PC-9 (cell line): Measurements from ENCODE around the gene PRKCB. TPM values are rescaled to one million over a fixed set of nuclear protein-coding genes. Genes with fewer than 3 reads are reported as not detected.

Experiments
- BruUV-seq: library from RNA; stranded (reverse); fragments of 400-500 nt; replicated peaks from 2 replicates; lab custom pipeline; 2021; lab: Mats Ljungman, UMichigan
- CTCF ChIA-PET: fragments of 300-600 bp; sonication (Branson Sonifier 250); formaldehyde crosslinking; loops from one replicate; lab custom pipeline; 2022; ENCODE audit warnings: antibody characterized with exemption; lab: Charles Lee
- POLR2A ChIA-PET: fragments of 300-600 bp; sonication (Branson Sonifier 250); formaldehyde crosslinking; loops from one replicate; lab custom pipeline; 2022; ENCODE audit warnings: antibody characterized with exemption; ENCODE audit not compliant: unreplicated experiment; lab: Charles Lee
- DNase-seq, 2 experiments: peaks; one replicate each; pipeline versions ENCODE4 v3.0.0 to v3.0.0-alpha.2; 2015 to 2022; ENCODE audit warnings: mixed read lengths in 1 of 2
- H2AFZ ChIP-seq: fragments of 200-600 bp; sonication (generic); 2 replicates; pipeline ENCODE4 v1.8.1; 2017; ENCODE audit warnings: antibody characterized with exemption
- H3F3A ChIP-seq: fragments of 200-600 bp; sonication (generic); 2 replicates; pipeline ENCODE4 v1.8.1; 2017; ENCODE audit warnings: antibody characterized with exemption, mild to moderate bottlenecking, low read depth; ENCODE audit not compliant: insufficient read depth
- H3K27ac ChIP-seq: fragments of 200-600 bp; sonication (generic); 2 replicates; pipeline ENCODE4 v1.6.1; 2016; ENCODE audit warnings: mixed run types
- H3K27me3 ChIP-seq: fragments of 200-600 bp; sonication (generic); 2 replicates; pipeline ENCODE4 v1.6.1; 2016; ENCODE audit warnings: low read depth, mixed run types; ENCODE audit not compliant: insufficient read depth
- H3K36me3 ChIP-seq: fragments of 200-600 bp; sonication (generic); 2 replicates; pipeline ENCODE4 v1.6.1; 2016; ENCODE audit warnings: low read depth, mixed run types
- H3K4me1 ChIP-seq: fragments of 200-600 bp; sonication (generic); replicated peaks from 2 replicates; pipeline ENCODE4 v1.6.1; 2016; ENCODE audit warnings: mixed run types; ENCODE audit not compliant: insufficient read depth
- H3K4me2 ChIP-seq: fragments of 200-600 bp; sonication (generic); 2 replicates; pipeline ENCODE4 v1.6.1; 2017; ENCODE audit warnings: mixed run types
- H3K4me3 ChIP-seq: fragments of 200-600 bp; sonication (generic); 2 replicates; pipeline ENCODE4 v1.6.1; 2016; ENCODE audit warnings: mixed run types
- H3K79me2 ChIP-seq: fragments of 200-600 bp; sonication (generic); 2 replicates; pipeline ENCODE4 v1.6.1; 2017; ENCODE audit warnings: low read depth, mixed run types
- H3K9me2 ChIP-seq: fragments of 200-600 bp; sonication (generic); 2 replicates; pipeline ENCODE4 v1.8.1; 2017; ENCODE audit warnings: mild to moderate bottlenecking; ENCODE audit not compliant: insufficient read depth
- H3K9me3 ChIP-seq: fragments of 200-600 bp; sonication (generic); 2 replicates; pipeline ENCODE4 v1.8.1; 2016; ENCODE audit warnings: low read depth; ENCODE audit not compliant: insufficient read depth
- H4K20me1 ChIP-seq: fragments of 200-600 bp; sonication (generic); 2 replicates; pipeline ENCODE4 v1.8.1; 2017; ENCODE audit not compliant: insufficient read depth
- EZH2 ChIP-seq: fragments of 200-600 bp; sonication (generic); IDR thresholded peaks from 2 replicates; pipeline ENCODE4 v1.8.0; 2017; ENCODE audit warnings: antibody characterized with exemption, low read depth
- intact Hi-C: fragments of 100-400 bp; cut with micrococcal nuclease; formaldehyde crosslinking; loops from one replicate; pipeline ENCODE4 v1.10.0; 2022; ENCODE audit not compliant: unreplicated experiment
- total RNA-seq: library from RNA; stranded (reverse); gene quantifications from 2 replicates; pipeline ENCODE4 v1.2.3, GENCODE V29; 2021
- TF ChIP-seq, protein P1 (sequence below): fragments of 200-600 bp; sonication (generic); conservative IDR thresholded peaks from 2 replicates; pipeline ENCODE4 v1.6.1; 2017; ENCODE audit warnings: mixed run types, antibody characterized with exemption, mild to moderate bottlenecking, moderate library complexity

PRKCB gene
- total RNA-seq, 1 experiment from 2014 or later = not detected

DNA sequence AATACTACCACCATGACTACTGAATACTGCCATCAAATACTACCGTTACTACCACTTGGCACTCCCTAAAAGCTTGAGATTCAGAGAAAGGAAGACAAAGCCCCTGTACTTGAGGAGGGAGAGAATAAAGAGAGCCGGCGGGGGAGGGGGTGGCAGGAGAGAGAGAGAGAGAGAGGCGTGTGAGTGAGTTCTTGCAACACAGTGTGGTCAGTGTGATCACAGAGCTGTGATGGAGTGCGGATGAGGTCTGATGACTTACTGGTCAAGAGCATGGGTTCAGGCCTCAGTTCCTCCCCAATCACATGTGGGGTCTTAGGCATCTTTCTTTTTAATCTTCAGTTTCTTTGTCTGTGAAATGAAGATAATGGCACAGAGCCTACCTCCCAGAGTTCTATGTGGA lies 19.2 kb downstream of the PRKCB start:
- Histone ChIP-seq H3K27me3 (peaks cover 40% of the 10 kb centered on the region), H3K4me2 (no peak overlapping the region), H3K36me3 (no peaks in the 10 kb centered on the region), H2AFZ (no peak overlapping the region), H4K20me1 (0 out of 2 replicates have a peak, but pooled peaks cover 4% of the 10 kb centered on the region), H3F3A (no peaks in the 10 kb centered on the region), H3K79me2 (no peaks in the 10 kb centered on the region), H3K4me3 (no peak overlapping the region), H3K9me3 (no peaks in the 10 kb centered on the region), H3K27ac (no peak overlapping the region), H3K9me2 (no peaks in the 10 kb centered on the region), H3K4me1 (no peaks in the 10 kb centered on the region)
- ChIA-PET CTCF (no interaction called here), POLR2A (no interaction called here)
- no TSS peak for BruUV-seq
- DNase-seq = no peak
- TF ChIP-seq EZH2 = no peak
- TF ChIP-seq, protein P1, sequence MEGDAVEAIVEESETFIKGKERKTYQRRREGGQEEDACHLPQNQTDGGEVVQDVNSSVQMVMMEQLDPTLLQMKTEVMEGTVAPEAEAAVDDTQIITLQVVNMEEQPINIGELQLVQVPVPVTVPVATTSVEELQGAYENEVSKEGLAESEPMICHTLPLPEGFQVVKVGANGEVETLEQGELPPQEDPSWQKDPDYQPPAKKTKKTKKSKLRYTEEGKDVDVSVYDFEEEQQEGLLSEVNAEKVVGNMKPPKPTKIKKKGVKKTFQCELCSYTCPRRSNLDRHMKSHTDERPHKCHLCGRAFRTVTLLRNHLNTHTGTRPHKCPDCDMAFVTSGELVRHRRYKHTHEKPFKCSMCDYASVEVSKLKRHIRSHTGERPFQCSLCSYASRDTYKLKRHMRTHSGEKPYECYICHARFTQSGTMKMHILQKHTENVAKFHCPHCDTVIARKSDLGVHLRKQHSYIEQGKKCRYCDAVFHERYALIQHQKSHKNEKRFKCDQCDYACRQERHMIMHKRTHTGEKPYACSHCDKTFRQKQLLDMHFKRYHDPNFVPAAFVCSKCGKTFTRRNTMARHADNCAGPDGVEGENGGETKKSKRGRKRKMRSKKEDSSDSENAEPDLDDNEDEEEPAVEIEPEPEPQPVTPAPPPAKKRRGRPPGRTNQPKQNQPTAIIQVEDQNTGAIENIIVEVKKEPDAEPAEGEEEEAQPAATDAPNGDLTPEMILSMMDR = no peak
- intact Hi-C loops = no loop called here

DNA sequence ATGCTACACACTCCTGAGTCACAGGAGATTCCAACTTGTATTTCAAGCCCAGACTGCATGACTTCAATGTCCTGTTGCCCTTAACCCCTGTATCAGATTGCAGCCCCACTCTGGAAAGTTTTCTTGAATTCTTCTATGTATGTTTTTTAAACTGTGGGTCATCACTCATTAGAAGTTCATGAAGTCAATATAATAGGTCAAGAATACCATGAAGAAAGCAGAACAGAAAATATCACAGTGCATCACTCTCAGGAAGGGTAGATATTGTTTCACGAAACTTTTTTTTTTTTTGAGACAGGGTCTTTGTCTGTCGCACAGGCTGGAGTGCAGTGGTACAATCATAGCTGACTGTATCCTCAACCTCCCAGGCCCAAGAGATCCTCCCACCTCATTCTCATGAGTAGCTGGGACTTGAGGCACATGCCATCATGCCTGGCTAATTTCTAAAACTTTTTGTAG lies 20.5 kb downstream of the PRKCB start:
- ChIA-PET POLR2A (interaction anchor here (0.9 kb wide), 1 partner anchor 578 kb away, joined by 4 read pairs; no protein-coding TSS in a partner anchor), CTCF (no interaction called here)
- Histone ChIP-seq H3K36me3 (no peaks in the 10 kb centered on the region), H3K9me2 (no peaks in the 10 kb centered on the region), H3F3A (no peaks in the 10 kb centered on the region), H3K27ac (no peak overlapping the region), H3K9me3 (no peaks in the 10 kb centered on the region), H3K4me3 (no peak overlapping the region), H3K79me2 (no peaks in the 10 kb centered on the region), H3K27me3 (peaks cover 51% of the 10 kb centered on the region), H3K4me1 (no peaks in the 10 kb centered on the region), H2AFZ (no peak overlapping the region), H3K4me2 (no peak overlapping the region), H4K20me1 (0 out of 2 replicates have a peak, but pooled peaks cover 4% of the 10 kb centered on the region)
- no peak for DNase-seq
- TF ChIP-seq EZH2 = no peak
- TF ChIP-seq, protein P1 = no peak
- no TSS peak for BruUV-seq
- intact Hi-C loops = no loop called here

DNA sequence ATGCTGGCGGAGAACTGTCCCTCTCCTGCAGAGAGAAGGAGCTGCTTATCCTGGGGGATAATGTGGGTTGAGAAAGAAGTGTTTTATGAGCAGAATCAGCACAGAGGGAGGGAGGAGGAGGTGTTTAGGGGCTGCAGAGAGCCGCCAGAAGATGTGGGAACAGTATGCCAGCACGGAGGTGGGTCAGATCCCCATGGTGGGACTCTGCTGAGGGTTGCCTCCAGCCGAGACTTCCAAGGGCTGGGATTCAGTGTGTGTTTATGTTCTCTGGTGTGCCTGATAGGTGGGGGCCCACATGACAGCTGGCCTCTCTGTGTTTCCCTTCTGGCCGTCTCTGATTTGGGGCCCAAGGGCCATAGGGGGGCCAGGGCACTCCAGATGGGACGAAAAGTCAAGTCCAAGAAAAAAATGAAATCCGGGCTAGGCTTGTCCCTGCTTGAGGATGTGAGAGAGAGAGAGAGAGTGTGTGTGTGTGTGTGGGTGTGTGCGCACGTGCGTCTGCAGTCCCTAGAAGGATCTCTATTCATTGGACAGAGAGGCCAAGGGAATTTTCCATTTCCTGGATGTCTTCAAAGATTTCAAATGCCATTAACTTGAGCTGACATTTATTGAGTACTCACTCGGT lies 21.6 kb downstream of the PRKCB start:
- H3K9me2 ChIP-seq = no peaks in the 10 kb centered on the region
- DNase-seq = no peak
- no peak for TF ChIP-seq EZH2
- TF ChIP-seq, protein P1 = no peak
- H4K20me1 ChIP-seq = 0 out of 2 replicates have a peak, but pooled peaks cover 4% of the 10 kb centered on the region
- H3K79me2 ChIP-seq = no peaks in the 10 kb centered on the region
- POLR2A ChIA-PET = interaction anchor here (0.9 kb wide), 1 partner anchor 577 kb away, joined by 4 read pairs; no protein-coding TSS in a partner anchor
- no peaks in the 10 kb centered on the region for H3K36me3 ChIP-seq
- H3K27ac ChIP-seq = no peak overlapping the region
- no peaks in the 10 kb centered on the region for H3F3A ChIP-seq
- CTCF ChIA-PET = no interaction called here
- no peak overlapping the region for H2AFZ ChIP-seq
- no peaks in the 10 kb centered on the region for H3K9me3 ChIP-seq
- H3K4me3 ChIP-seq = no peak overlapping the region
- intact Hi-C loops = no loop called here
- no peak overlapping the region for H3K4me2 ChIP-seq
- no TSS peak for BruUV-seq
- H3K27me3 ChIP-seq = peaks cover 60% of the 10 kb centered on the region
- H3K4me1 ChIP-seq = no peaks in the 10 kb centered on the region
